ENCODE results near the gene FERMT1.

The FERMT1 gene

DNA sequence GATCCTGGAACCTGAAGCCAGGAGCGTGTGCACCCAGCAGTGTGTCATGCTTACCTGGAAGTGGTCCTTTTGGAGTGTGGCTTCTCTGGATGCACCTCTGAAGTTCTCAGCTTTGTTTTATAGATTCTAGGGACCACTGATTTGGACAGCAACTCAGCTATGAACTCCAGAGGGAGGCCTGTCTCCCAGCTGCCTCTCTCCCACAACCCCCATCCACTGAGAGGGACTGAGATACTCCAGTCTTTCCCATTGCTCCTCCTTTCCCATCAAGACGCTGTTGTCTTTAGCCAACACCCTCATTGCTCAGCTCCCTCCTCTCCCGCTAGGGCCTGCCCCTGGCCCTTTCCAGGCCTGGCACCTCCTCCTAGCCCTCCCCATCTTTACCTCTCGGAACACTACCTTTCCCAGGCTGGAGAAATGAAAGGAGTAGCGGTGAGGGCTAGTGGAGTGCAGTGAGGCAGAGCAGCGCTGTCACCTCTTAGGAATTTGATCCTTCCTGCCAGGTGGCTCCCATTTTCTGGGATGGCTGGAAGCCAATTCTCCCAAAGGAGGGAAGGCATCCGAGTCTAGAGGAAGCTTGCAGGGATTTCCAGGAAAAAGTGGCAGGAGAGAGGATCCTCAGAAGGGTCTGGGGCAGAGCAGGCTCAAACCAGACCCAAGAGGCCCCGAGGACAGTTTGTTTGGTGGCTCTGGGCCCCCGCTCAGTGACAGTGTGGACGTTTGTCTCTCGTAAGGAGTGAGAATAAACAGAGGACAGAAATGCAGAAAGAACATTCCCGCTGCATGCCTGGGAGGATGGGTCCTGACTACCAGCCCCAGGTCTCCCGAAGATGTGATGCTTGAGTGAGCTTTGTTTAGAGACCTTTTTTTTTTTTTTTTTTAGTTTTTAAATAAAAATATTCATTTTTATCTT, 68.8 kb downstream of the FERMT1 start, which contains the start of gene LRRN4:
Gene LRRN4 (minus strand): TSS at position 285 of the 913 bp plus-strand sequence. CDS start 1,261 bp downstream, outside the sequence.
- no peak for DNase-seq (ENCODE audit: low read depth)
- TF ChIP-seq, protein P1, sequence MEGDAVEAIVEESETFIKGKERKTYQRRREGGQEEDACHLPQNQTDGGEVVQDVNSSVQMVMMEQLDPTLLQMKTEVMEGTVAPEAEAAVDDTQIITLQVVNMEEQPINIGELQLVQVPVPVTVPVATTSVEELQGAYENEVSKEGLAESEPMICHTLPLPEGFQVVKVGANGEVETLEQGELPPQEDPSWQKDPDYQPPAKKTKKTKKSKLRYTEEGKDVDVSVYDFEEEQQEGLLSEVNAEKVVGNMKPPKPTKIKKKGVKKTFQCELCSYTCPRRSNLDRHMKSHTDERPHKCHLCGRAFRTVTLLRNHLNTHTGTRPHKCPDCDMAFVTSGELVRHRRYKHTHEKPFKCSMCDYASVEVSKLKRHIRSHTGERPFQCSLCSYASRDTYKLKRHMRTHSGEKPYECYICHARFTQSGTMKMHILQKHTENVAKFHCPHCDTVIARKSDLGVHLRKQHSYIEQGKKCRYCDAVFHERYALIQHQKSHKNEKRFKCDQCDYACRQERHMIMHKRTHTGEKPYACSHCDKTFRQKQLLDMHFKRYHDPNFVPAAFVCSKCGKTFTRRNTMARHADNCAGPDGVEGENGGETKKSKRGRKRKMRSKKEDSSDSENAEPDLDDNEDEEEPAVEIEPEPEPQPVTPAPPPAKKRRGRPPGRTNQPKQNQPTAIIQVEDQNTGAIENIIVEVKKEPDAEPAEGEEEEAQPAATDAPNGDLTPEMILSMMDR (IDR thresholded peaks at IDR 0.05; ENCODE audit: control insufficient read depth, extremely low read depth, insufficient read depth): no peak
- no peak within 1 kb of the TSS for H3K4me3 ChIP-seq (ENCODE audit: low read depth, low read length)

DNA sequence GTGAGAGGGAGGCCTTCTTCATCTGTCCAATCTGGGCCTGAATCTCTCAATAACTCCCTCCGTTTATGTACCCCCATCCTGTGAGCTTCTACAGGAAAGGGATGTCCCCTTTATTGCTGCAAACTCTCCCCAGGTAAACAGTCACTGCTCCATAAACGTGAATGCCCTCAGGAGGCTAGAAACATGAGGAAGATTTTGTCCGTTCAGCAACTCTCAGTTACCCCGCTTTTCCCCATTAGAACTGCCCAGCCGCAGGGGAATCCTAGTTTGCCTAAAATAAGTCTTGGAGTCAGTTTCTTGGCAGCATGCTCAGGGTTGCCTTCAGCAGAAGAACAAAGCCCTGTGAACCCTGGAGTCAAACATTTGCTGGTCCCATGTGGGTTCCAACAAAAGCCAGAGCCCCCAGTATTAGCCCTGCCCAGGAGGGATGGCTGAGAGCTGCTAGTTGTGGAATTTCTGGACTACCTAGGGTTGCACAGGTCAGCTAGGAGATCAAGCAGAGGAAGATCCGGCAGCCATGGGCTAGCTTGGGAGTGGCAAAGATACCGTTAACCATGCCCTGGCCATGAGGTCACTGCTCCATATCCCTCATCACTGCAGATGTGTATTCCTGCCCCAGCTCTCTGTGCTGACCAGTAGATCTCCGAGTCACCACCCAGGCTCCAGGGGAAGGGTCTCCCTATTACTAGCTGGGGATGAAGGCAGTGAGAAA, 69.6 kb downstream of the FERMT1 start:
- no peak overlapping the region for H3K4me3 ChIP-seq (ENCODE audit: low read depth, low read length)
- no peak for DNase-seq (ENCODE audit: low read depth)

DNA sequence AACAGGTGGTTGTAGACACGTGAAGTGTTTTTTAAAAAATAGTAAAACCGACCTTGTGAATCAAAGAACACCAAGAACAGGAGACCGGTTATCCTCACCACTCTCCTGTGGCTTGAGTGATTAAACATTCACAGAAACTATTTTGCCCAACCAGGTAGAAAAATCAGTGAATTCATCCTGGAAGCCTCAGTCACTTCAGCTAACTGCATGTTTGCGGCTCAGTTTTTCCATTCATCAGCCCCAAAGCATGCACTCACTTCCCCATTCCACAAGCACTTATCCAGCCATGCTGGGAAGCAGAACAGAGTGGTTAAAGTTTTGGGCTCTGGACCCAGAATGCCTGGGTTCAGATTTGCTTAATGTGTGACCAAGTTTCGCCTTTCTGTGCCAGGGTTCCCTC, 71.3 kb downstream of the FERMT1 start:
- no peak for DNase-seq (ENCODE audit: low read depth)
- TF ChIP-seq, protein P1 (IDR thresholded peaks at IDR 0.05; ENCODE audit: control insufficient read depth, extremely low read depth, insufficient read depth): no peak
- H3K4me3 ChIP-seq (ENCODE audit: low read depth, low read length): no peak overlapping the region

More for the DNA sequence above, 69.6 kb downstream of the FERMT1 start:
- TF ChIP-seq, protein P1 (IDR thresholded peaks at IDR 0.05; ENCODE audit: control insufficient read depth, extremely low read depth, insufficient read depth): no peak

DNA sequence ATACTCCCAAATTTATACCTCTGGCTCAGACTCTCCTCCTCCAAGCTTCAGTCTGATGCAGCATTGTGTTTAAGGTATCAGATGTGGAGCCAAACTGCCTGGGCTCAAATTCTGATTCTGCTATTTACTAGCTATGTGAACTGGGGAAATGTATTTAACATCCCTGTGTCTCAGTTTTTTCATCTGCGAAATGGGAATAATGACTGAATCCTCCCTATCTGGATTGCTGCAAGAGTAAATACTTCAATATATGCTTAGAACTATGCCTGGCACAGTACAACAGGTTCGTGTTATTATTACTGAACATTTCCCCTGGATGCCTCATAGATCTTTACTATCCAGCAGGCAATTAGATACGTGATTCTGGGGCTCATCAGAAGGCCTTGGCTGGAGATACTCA, 74.4 kb downstream of the FERMT1 start:
- no peak for DNase-seq (ENCODE audit: low read depth)
- TF ChIP-seq, protein P1 (IDR thresholded peaks at IDR 0.05; ENCODE audit: control insufficient read depth, extremely low read depth, insufficient read depth): no peak
- no peak overlapping the region for H3K4me3 ChIP-seq (ENCODE audit: low read depth, low read length)

DNA sequence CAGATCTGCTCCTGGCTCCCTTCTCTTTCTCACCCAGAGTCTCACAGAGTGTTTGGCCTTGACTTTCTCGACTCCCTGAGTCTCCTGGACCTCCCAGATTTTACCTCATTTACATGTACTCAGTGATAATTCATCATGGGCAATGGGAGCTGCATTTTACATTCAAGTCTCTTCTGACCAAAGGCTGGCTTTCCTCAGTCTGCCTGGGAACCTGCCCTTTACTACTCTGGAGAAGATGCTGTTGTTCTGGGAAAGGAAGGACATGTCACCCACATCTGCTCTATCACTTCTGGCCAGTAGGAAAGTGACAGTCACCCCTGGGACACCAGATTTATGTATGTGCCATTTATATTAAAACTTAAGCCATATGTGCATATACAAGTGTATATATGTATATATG, 76.4 kb downstream of the FERMT1 start:
- no peak overlapping the region for H3K4me3 ChIP-seq (ENCODE audit: low read depth, low read length)
- DNase-seq (ENCODE audit: low read depth): no peak
- TF ChIP-seq, protein P1 (IDR thresholded peaks at IDR 0.05; ENCODE audit: control insufficient read depth, extremely low read depth, insufficient read depth): no peak

DNA sequence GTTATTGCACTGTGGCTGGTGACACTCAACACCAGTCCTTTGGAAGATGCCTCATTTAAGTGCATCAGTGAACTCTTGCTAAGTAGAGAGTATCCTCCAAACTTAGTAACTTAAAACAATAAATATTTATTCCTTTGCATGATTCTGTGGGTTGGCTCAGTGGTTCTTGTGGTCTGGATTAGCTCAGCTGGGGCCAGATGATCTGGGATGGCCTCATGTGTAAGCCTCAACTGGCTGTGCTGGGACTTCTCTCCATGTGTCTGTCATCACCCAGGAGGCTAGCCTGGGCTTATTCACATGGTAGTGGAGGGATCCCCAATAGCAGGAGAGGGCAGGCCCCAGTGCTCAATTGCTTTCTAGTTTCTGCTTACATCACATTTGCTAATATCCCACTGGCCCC, 77.3 kb downstream of the FERMT1 start:
- DNase-seq (ENCODE audit: low read depth): no peak
- H3K4me3 ChIP-seq (ENCODE audit: low read depth, low read length): no peak overlapping the region
- TF ChIP-seq, protein P1 (IDR thresholded peaks at IDR 0.05; ENCODE audit: control insufficient read depth, extremely low read depth, insufficient read depth): no peak
